Activated CD4-positive, alpha-beta T cell treated with anti-CD3 and anti-CD28 coated beads, Interleukin-2, amount 50 U/mL, for 48 hours (primary cell): ENCODE results near the gene HOXB5.
A peak's percentile ranks its signal among the peaks of the same experiment; 100 is the strongest.

Experiments
- DNase-seq, 2 experiments: peaks; one replicate each; pipeline ENCODE4 v3.0.0-alpha.2; 2020

HOXB5 gene

GRCh38 chr17:48628649-48629410, 35.3 kb upstream of the HOXB5 start:
- no peak for DNase-seq

GRCh38 chr17:48627623-48628521, 34.3 kb upstream of the HOXB5 start:
- DNase-seq = no peak

GRCh38 chr17:48627118-48627597, 33.6 kb upstream of the HOXB5 start:
- no peak for DNase-seq

- DNase-seq = peak; percentile 49 to 52
Observed at GRCh38 chr17:48626245-48627117, 32.9 kb upstream of the HOXB5 start, which contains the start of gene HOXB9. TSS of gene HOXB9 (minus strand) at chr17:48626358. CDS start at chr17:48626269, 89 bp downstream.

DNA sequence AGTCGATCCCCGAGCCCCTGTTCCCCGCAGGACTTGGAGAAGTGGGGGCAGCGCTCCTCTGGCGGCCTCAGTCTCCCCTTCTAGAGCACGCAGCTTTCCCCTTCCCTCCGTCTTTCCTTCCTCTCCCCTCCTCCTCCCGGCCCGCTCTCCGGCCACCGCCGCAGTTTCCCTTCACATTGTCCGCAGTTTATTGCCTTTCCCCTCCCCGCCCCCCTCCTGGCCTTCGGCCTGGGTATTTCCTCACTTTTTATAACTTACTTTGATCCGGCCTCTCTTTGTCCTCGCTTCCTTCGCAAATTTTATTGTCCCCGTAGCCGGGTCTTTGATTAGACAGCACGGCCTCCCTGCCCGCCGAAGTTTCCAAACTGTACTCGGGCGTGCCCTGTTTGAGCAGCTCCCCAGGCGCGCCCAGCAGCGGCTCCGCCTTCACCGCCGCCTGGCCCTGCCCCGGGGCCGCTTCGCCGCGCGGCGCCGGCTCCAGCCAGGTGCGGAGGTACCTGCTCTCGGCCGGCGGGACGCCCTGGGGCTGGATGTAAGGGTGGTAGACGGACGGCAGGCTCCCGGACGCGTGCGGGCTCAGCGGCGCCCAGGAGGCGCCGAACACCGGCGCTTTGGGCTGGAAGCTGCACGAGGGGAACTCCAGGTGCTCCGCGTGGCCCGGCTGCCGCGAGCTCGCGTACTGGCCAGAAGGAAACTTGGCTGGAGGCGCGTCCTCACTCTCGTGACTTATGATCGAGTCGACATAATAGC, 32.1 kb upstream of the HOXB5 start:
- DNase-seq = peak; percentile 45 to 54

GRCh38 chr17:48624544-48625494, 31.2 kb upstream of the HOXB5 start:
- DNase-seq = no peak

GRCh38 chr17:48624118-48624517, 30.5 kb upstream of the HOXB5 start:
- DNase-seq = no peak

DNA sequence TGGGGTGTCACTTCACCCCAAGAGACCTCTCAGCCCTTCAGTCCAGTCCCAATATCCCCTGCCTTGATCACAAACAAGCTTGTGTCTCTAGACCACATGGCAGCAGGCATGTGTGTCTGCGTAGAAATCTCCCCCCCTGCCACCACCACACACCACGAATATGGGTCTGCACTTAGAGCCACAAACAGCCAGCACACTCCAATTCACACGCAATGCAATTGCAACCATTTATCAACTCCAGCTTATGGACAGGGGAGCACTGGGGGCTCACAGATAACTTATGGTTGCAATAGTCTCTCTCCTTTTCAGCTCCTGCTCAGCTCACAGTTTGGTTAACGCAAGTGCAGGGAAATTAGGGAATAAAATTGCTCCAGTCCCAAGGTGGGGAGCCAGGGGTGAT, 30.0 kb upstream of the HOXB5 start:
- DNase-seq = no peak

GRCh38 chr17:48622857-48623256, 29.3 kb upstream of the HOXB5 start:
- DNase-seq = no peak

GRCh38 chr17:48621410-48622392, 28.1 kb upstream of the HOXB5 start:
- DNase-seq = no peak

- no peak for DNase-seq
Observed at GRCh38 chr17:48620461-48621139, 27.0 kb upstream of the HOXB5 start.

DNA sequence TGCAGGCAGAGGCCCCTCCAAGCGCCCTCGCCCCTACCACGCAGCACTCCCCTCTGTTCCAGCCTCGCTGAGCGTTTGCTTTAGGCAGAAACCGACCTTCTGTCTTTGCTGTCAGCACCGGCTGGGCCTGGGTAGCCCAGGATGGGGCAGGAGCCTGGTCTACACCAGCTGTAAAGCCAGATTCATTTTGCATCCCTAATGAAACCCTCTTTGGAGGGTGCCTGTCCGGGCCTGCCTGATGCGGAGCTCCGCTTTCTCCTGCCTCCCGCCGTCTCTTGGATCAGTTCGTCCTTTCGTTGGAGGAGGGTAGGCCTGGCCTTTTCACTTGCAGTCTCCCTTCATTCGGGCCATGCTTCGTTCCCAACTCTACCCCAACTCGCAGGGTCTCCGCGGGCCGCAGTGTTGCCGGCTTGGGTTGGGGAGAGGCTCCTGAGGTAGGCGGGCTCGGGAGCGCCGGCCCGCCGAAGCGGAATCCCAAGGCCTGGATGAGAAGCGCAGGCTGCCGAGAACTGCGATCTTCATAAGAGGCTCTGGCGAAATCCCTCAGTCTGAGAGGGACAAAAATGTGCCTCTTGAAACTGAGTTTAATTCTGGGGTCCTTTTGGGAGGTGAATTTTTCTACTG, 26.4 kb upstream of the HOXB5 start:
- DNase-seq = no peak

DNA sequence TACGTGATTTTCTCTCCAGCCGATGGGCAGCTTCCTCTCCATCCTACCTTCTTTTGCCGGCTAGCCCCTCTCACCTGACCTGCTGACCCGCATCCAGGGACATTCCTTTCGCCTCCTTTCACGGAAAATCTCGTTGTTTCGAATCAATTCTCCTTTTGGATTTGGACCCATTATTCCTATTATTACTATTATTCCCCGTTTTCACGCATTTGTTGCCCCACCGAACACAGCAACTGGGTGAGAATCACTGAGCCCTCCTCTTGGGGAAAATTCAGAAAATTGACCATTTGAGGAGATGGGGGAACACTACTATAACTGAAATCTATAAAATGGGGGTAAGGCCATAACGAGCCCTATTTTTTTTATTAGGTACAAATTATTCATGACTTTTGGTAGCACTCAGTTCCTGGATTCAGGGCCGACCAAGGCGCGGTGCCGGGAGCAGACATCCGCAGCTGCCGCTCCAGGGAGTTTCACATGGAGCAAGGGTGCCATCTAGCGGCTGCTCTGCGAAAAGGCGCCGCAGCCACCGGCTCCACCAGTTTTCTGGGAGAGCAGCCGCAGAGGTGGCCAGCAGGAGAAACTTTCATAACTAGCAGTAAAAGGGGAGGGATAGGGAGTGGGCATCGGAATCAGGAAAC, 24.8 kb upstream of the HOXB5 start:
- DNase-seq = peak; percentile 85 to 88

DNA sequence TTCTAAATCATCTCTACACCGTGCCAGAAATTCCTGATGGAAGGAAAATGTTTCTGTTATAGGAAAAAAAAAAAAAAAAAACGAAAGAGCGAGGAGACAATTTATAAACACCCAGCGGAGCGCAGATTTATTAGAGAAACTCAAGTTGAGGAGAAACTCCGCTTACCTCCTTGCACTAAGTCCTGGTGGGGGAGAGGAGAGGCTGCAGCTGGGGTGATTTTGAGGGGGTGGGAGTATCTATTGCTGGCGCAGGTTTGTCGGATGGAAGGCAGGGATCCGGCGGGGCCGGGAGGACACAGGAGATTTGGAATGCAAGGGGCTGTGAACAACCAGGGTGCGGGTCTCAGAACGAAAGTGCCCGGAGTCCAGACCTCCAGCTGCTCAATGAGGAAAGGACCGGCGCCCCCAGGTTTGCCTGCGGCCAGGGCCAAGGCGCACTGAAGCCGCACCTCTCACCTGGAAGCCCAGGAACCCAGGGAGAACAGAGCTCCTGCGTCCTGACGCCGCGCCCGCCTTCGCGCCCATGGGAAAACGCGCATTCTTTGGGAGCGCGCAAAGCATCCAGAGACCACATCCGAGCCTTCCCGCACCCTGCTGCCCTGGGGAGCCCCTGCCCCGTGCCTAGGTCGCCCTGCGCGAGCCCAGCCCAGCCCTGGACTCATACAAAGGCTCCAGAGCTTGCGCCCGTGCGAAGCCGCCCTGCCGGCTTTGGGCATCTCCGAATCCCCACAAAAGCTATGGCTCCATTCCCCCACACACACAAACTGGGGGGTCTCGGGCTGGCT, 24.1 kb upstream of the HOXB5 start:
- DNase-seq = no peak

DNA sequence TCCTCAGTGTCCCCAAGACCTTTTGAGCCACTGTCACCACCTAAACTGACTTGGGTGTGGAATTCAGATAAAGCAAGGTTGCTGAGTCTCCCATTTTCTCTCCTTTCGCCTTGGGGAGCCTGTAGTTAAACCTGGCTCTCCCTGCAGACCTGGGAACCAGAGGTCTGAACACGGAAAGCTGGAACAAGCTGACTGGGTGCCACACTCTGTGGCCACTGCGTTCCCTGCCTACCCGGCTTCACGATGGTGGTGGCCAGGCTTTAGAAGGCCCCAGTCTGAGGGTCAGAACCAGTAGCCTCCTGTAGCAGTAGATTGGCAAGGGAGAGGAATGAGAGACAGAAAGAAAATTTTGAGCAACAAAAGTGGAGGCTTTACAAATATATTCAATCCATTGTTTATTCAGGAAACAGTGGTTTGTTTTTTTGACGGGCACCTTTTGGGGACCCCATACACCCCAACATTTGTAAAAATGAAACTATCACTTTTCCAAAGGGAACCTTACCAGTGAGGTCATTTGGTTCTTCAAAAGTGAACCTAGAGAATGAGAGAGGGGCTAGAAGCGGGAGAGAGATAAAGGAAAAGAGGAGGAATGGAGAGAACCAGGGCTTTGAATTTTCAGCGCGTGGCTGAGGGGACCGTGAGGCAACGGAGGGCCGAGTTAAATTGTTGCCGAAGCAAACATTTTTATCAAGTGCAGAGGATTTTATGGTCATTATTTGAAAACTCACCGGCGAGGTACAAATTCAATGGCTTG, 23.3 kb upstream of the HOXB5 start:
- DNase-seq = no peak
